HEK293 (cell line): Measurements from ENCODE around the gene MAP2.

Experiments
- ATF2 ChIP-seq: fragments of 450-650 bp; formaldehyde crosslinking; IDR thresholded peaks from 2 replicates; pipeline ENCODE4 v1.5.1; 2016; ENCODE audit warnings: missing biosample characterization, missing genetic modification characterization, low read depth
- CTCF ChIP-seq: fragments of 450-650 bp; formaldehyde crosslinking; IDR thresholded peaks from 2 replicates; pipeline ENCODE4 v1.5.1; 2016; ENCODE audit warnings: missing biosample characterization, missing genetic modification characterization
- KLF7 ChIP-seq: fragments of 450-650 bp; formaldehyde crosslinking; IDR thresholded peaks from 2 replicates; pipeline ENCODE4 v1.5.1; 2016; ENCODE audit warnings: missing biosample characterization, missing genetic modification characterization, borderline replicate concordance
- PBX3 ChIP-seq: sonication (generic); formaldehyde crosslinking; IDR thresholded peaks from 2 replicates; pipeline ENCODE4 v1.8.1; 2022; ENCODE audit warnings: mild to moderate bottlenecking, moderate library complexity, missing genetic modification reagents
- PRDM1 ChIP-seq: fragments of 450-650 bp; formaldehyde crosslinking; IDR thresholded peaks from 2 replicates; pipeline ENCODE4; 2016; ENCODE audit warnings: missing biosample characterization, missing genetic modification characterization
- REST ChIP-seq: fragments of 450-650 bp; formaldehyde crosslinking; IDR thresholded peaks from 2 replicates; pipeline ENCODE4 v1.5.1; 2016; ENCODE audit warnings: missing biosample characterization, missing genetic modification characterization
- ZFP37 ChIP-seq: fragments of 450-650 bp; formaldehyde crosslinking; IDR thresholded peaks from 2 replicates; pipeline ENCODE4 v1.5.1; 2016; ENCODE audit warnings: missing biosample characterization, missing genetic modification characterization
- ZNF16 ChIP-seq: fragments of 450-650 bp; formaldehyde crosslinking; IDR thresholded peaks from 2 replicates; pipeline ENCODE4 v1.5.1; 2016; ENCODE audit warnings: low read depth, missing biosample characterization, missing genetic modification characterization
- ZNF274 ChIP-seq, 2 experiments: fragments of 200-500 bp in 1 of 2; fragments of 450-650 bp in 1 of 2; sonication (Bioruptor generic) in 1 of 2; formaldehyde crosslinking in 1 of 2; IDR thresholded peaks; 2 replicates each; pipeline versions ENCODE4 v1.5.1 to v1.6.1; 2014 to 2016; ENCODE audit warnings: borderline replicate concordance in 1 of 2, inconsistent platforms in 1 of 2, low read length in 1 of 2, missing biosample characterization in 1 of 2, missing genetic modification characterization in 1 of 2
- ZNF426 ChIP-seq: fragments of 450-650 bp; formaldehyde crosslinking; IDR thresholded peaks from 2 replicates; pipeline ENCODE4 v1.5.1; 2017; ENCODE audit warnings: missing biosample characterization, missing genetic modification characterization, mild to moderate bottlenecking, inconsistent platforms, moderate library complexity
- ZNF548 ChIP-seq: fragments of 450-650 bp; formaldehyde crosslinking; IDR thresholded peaks from 2 replicates; pipeline ENCODE4 v1.5.1; 2016; ENCODE audit warnings: missing biosample characterization, missing genetic modification characterization
- ZNF600 ChIP-seq: fragments of 450-650 bp; formaldehyde crosslinking; IDR thresholded peaks from 2 replicates; pipeline ENCODE4 v1.5.1; 2016; ENCODE audit warnings: missing biosample characterization, missing genetic modification characterization
- ZNF830 ChIP-seq: fragments of 450-650 bp; IDR thresholded peaks from 2 replicates; pipeline ENCODE4 v1.5.0; 2018; ENCODE audit warnings: missing biosample characterization, missing genetic modification characterization, low read depth, mild to moderate bottlenecking, moderate library complexity

- TF ChIP-seq CTCF (tag by site-specific recombination) (no peak), PRDM1 (no peak), ZNF16 (tag by site-specific recombination) (no peak), ATF2 (tag by site-specific recombination) (no peak), ZFP37 (no peak), ZNF600 (tag by site-specific recombination) (no peak), ZNF426 (no peak), PBX3 (no peak), KLF7 (tag by site-specific recombination) (no peak), ZNF274 (IDR thresholded peaks at IDR 0.05; ENCODE audit: low read length) (no peak), ZNF274 (tag by site-specific recombination; IDR thresholded peaks at IDR 0.05; ENCODE audit: borderline replicate concordance) (no peak), REST (tag by site-specific recombination) (no peak), ZNF548 (tag by site-specific recombination) (no peak), ZNF830 (tag by site-specific recombination) (no peak)
Measured at GRCh38 chr2:209629597-209629996, 205.8 kb downstream of the MAP2 start.
